ENCODE results near the gene SYNDIG1. TPM values are rescaled to one million over a fixed set of nuclear protein-coding genes. Genes with fewer than 3 reads are reported as not detected.

Gene SYNDIG1
- total RNA-seq, 1 experiment from 2014 or later = not detected

GRCh38 chr20:24580855-24581254, 111.4 kb downstream of the SYNDIG1 start:
- TF ChIP-seq CTCF (IDR thresholded peaks at IDR 0.05; ENCODE audit: unreplicated experiment) = no peak
- Mint-ChIP-seq H3K9me3 (ENCODE audit: low read depth, unreplicated experiment) (no peaks in the 10 kb centered on the region), H3K36me3 (ENCODE audit: insufficient read depth, unreplicated experiment) (no peaks in the 10 kb centered on the region), H3K27me3 (ENCODE audit: unreplicated experiment) (no peaks in the 10 kb centered on the region), H3K27ac (ENCODE audit: unreplicated experiment) (no peak overlapping the region), H3K4me3 (ENCODE audit: low read depth, unreplicated experiment) (no peak overlapping the region), H3K4me1 (ENCODE audit: low read depth, unreplicated experiment) (no peaks in the 10 kb centered on the region)
- no TSS peak for BruUV-seq (replicated peaks)
- no peak for DNase-seq
- CTCF ChIA-PET = no interaction called here
- intact Hi-C loops (cut with micrococcal nuclease; ENCODE audit: unreplicated experiment) = no loop called here

GRCh38 chr20:24581443-24582170, 112.2 kb downstream of the SYNDIG1 start:
- H3K27me3 Mint-ChIP-seq (ENCODE audit: unreplicated experiment) = no peaks in the 10 kb centered on the region

GRCh38 chr20:24582373-24583168, 113.1 kb downstream of the SYNDIG1 start:
- no peak for DNase-seq
- no peak for TF ChIP-seq CTCF (IDR thresholded peaks at IDR 0.05; ENCODE audit: unreplicated experiment)
- intact Hi-C loops (cut with micrococcal nuclease; ENCODE audit: unreplicated experiment) = no loop called here
- H3K36me3 Mint-ChIP-seq (ENCODE audit: insufficient read depth, unreplicated experiment) = no peaks in the 10 kb centered on the region
- CTCF ChIA-PET = no interaction called here
- H3K4me3 Mint-ChIP-seq (ENCODE audit: low read depth, unreplicated experiment) = no peak overlapping the region
- no TSS peak for BruUV-seq (replicated peaks)
- no peaks in the 10 kb centered on the region for H3K27me3 Mint-ChIP-seq (ENCODE audit: unreplicated experiment)
- H3K27ac Mint-ChIP-seq (ENCODE audit: unreplicated experiment) = no peak overlapping the region
- H3K4me1 Mint-ChIP-seq (ENCODE audit: low read depth, unreplicated experiment) = no peaks in the 10 kb centered on the region
- H3K9me3 Mint-ChIP-seq (ENCODE audit: low read depth, unreplicated experiment) = no peaks in the 10 kb centered on the region

More at GRCh38 chr20:24581443-24582170, 112.2 kb downstream of the SYNDIG1 start:
- Mint-ChIP-seq H3K4me1 (ENCODE audit: low read depth, unreplicated experiment) (no peaks in the 10 kb centered on the region), H3K36me3 (ENCODE audit: insufficient read depth, unreplicated experiment) (no peaks in the 10 kb centered on the region), H3K27ac (ENCODE audit: unreplicated experiment) (no peak overlapping the region), H3K4me3 (ENCODE audit: low read depth, unreplicated experiment) (no peak overlapping the region), H3K9me3 (ENCODE audit: low read depth, unreplicated experiment) (no peaks in the 10 kb centered on the region)
- no peak for DNase-seq
- TF ChIP-seq CTCF (IDR thresholded peaks at IDR 0.05; ENCODE audit: unreplicated experiment) = no peak
- CTCF ChIA-PET = no interaction called here
- intact Hi-C loops (cut with micrococcal nuclease; ENCODE audit: unreplicated experiment) = no loop called here
- BruUV-seq (replicated peaks) = no TSS peak

GRCh38 chr20:24583169-24583792, 113.9 kb downstream of the SYNDIG1 start:
- intact Hi-C loops (cut with micrococcal nuclease; ENCODE audit: unreplicated experiment) = no loop called here
- no TSS peak for BruUV-seq (replicated peaks)
- DNase-seq = no peak
- TF ChIP-seq CTCF (IDR thresholded peaks at IDR 0.05; ENCODE audit: unreplicated experiment) = no peak
- H3K9me3 Mint-ChIP-seq (ENCODE audit: low read depth, unreplicated experiment) = no peaks in the 10 kb centered on the region
- H3K27ac Mint-ChIP-seq (ENCODE audit: unreplicated experiment) = no peak overlapping the region
- H3K27me3 Mint-ChIP-seq (ENCODE audit: unreplicated experiment) = no peaks in the 10 kb centered on the region
- no peaks in the 10 kb centered on the region for H3K4me1 Mint-ChIP-seq (ENCODE audit: low read depth, unreplicated experiment)
- no peak overlapping the region for H3K4me3 Mint-ChIP-seq (ENCODE audit: low read depth, unreplicated experiment)
- CTCF ChIA-PET = no interaction called here
- H3K36me3 Mint-ChIP-seq (ENCODE audit: insufficient read depth, unreplicated experiment) = no peaks in the 10 kb centered on the region
